Measurements from ENCODE around the gene DCTPP1.

DNA sequence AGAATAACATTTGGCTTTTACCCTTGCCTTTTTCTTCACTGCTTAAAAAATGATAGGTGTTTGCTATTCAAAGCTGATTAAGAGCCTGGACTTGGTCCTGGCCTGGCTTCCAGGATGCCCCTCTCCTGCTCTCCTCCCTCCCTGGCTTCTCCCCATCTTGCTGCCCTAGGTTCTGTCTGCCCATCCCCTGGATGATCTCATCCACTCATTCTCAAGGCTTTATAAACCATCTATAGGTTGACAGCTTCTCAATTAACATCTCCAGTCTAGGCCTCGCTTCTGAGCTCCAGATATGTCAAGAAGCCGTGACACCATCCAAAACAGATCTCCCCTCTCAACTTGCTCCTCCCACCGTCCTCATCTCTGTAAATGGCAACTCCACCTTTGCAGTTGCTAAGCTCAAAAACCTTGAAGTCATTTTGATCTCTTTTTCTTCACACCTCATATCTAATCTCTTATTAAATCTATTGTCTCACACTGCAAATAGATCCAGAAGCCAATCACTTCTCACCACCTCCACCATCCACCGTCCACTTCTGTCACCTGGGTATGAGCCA is 13.7 kb downstream of the DCTPP1 start:
- TF ChIP-seq, protein P1, sequence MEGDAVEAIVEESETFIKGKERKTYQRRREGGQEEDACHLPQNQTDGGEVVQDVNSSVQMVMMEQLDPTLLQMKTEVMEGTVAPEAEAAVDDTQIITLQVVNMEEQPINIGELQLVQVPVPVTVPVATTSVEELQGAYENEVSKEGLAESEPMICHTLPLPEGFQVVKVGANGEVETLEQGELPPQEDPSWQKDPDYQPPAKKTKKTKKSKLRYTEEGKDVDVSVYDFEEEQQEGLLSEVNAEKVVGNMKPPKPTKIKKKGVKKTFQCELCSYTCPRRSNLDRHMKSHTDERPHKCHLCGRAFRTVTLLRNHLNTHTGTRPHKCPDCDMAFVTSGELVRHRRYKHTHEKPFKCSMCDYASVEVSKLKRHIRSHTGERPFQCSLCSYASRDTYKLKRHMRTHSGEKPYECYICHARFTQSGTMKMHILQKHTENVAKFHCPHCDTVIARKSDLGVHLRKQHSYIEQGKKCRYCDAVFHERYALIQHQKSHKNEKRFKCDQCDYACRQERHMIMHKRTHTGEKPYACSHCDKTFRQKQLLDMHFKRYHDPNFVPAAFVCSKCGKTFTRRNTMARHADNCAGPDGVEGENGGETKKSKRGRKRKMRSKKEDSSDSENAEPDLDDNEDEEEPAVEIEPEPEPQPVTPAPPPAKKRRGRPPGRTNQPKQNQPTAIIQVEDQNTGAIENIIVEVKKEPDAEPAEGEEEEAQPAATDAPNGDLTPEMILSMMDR (IDR thresholded peaks at IDR 0.05 in 4 of 5, conservative IDR thresholded peaks at IDR 0.05 in 1 of 5) = no peak
- no peak for TF ChIP-seq POLR2A (IDR thresholded peaks at IDR 0.05)

Data from gastrocnemius medialis (tissue), 4 donors.